HG02610 (cell line): ENCODE data around the gene ZDHHC14.
"Not testable (repeated sequence)": the region's sequence is repeated elsewhere in the genome, so short reads cannot be mapped to it uniquely, and the experiment has no call there.

Source experiments
- ATAC-seq: cut with Tn5 transposase; IDR thresholded peaks from one replicate; pipeline ENCODE4 v1.9.1; 2021; ENCODE audit warnings: mild to moderate bottlenecking, moderate library complexity; ENCODE audit not compliant: unreplicated experiment

ZDHHC14 gene

GRCh38 chr6:157676241-157676640, 295.3 kb downstream of the ZDHHC14 start:
- ATAC-seq, result no peak

- no peak for ATAC-seq
Observed at GRCh38 chr6:157677235-157677634, 296.2 kb downstream of the ZDHHC14 start.

GRCh38 chr6:157679605-157680580, 298.9 kb downstream of the ZDHHC14 start:
- ATAC-seq, result no peak

GRCh38 chr6:157681041-157681650, 300.2 kb downstream of the ZDHHC14 start:
- no peak for ATAC-seq

- no peak for ATAC-seq
Observed at GRCh38 chr6:157682856-157683481, 302.0 kb downstream of the ZDHHC14 start.

- no peak for ATAC-seq
Observed at GRCh38 chr6:157683707-157684106, 302.7 kb downstream of the ZDHHC14 start.

- no peak for ATAC-seq
Observed at GRCh38 chr6:157684620-157685299, 303.8 kb downstream of the ZDHHC14 start.

- ATAC-seq, result no peak
Observed at GRCh38 chr6:157685596-157686280, 304.7 kb downstream of the ZDHHC14 start.

GRCh38 chr6:157688275-157688959, 307.4 kb downstream of the ZDHHC14 start:
- no peak for ATAC-seq

GRCh38 chr6:157688960-157689599, 308.1 kb downstream of the ZDHHC14 start:
- no peak for ATAC-seq

GRCh38 chr6:157689875-157690274, 308.9 kb downstream of the ZDHHC14 start:
- no peak for ATAC-seq

- no peak for ATAC-seq
Observed at GRCh38 chr6:157690441-157691210, 309.6 kb downstream of the ZDHHC14 start.

GRCh38 chr6:157691621-157692020, 310.6 kb downstream of the ZDHHC14 start:
- not testable (repeated sequence) for ATAC-seq

- ATAC-seq, result no peak
Observed at GRCh38 chr6:157693867-157694266, 312.9 kb downstream of the ZDHHC14 start.

GRCh38 chr6:157695301-157696040, 314.5 kb downstream of the ZDHHC14 start:
- no peak for ATAC-seq

- no peak for ATAC-seq
Observed at GRCh38 chr6:157699777-157700636, 319.0 kb downstream of the ZDHHC14 start.

GRCh38 chr6:157706351-157706750, 325.4 kb downstream of the ZDHHC14 start:
- not testable (repeated sequence) for ATAC-seq
